Measurements from ENCODE around the gene C14orf119. TPM values are rescaled to one million over a fixed set of nuclear protein-coding genes. Genes with fewer than 3 reads are reported as not detected.

The C14orf119 gene
- total RNA-seq, 1 experiment from 2014 or later, result 65.1 TPM

DNA sequence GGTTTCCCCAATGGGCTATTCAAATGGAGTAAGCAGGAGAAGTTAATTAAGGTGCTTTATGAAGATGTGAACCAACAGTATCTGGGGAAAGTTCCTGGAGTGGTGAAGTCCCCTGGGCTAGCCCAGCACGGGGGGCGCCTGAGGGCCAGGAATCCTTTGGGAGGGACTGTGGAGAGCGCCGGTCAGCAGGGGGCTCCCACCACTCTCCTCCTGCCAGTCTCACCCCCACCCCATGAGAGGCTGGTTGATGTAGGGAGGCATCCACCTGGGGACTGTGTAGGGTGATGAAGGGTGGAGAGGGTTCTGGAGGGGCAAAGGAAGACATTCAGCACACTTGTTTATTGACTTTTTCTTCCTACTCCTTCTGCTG is 19.3 kb downstream of the C14orf119 start:
- no peak overlapping the region for H2BK20ac ChIP-seq (ENCODE audit: low read depth, low read length, poor library complexity, severe bottlenecking)
- H3K18ac ChIP-seq (ENCODE audit: insufficient read length, low read depth, low read length), result no peak overlapping the region
- H3K27ac Mint-ChIP-seq, result no peak overlapping the region
- peak overlapping the region in 1 of 2 experiments; percentile 41; a peak in 2 of 5 replicates for H3K4me3 Mint-ChIP-seq
- no peaks in the 10 kb centered on the region for H3K27me3 ChIP-seq (ENCODE audit: insufficient read depth, low read length)
- H4K8ac ChIP-seq (replicated peaks; ENCODE audit: insufficient read length, low read depth, low read length), result no peak overlapping the region
- no peak overlapping the region for H2AFZ ChIP-seq (ENCODE audit: low read length)
- H3K4me2 ChIP-seq (ENCODE audit: insufficient read depth, insufficient read length, low read length), result no peak overlapping the region
- WGBS (ENCODE audit: extremely low coverage, insufficient read length, low lambda C conversion rate), result no CpG with 5 or more reads among the region's 4 CpGs
- H3K36me3 Mint-ChIP-seq (ENCODE audit: insufficient read depth in 1 of 3, low read depth in 3 of 3), result no peaks in the 10 kb centered on the region; a peak in 1 of 7 replicates
- no peaks in the 10 kb centered on the region for H3K79me1 ChIP-seq (ENCODE audit: insufficient read depth, low read depth, low read length, poor library complexity, severe bottlenecking)
- no peak overlapping the region for H2BK12ac ChIP-seq (ENCODE audit: insufficient read length, low read depth, low read length)
- no peak overlapping the region for H3T11ph ChIP-seq (ENCODE audit: low read length)
- H3K79me2 ChIP-seq (ENCODE audit: insufficient read depth, low read length), result no peaks in the 10 kb centered on the region
- DNase-seq, result no peak
- H2BK15ac ChIP-seq (ENCODE audit: low read depth, low read length), result no peak overlapping the region
- no peak overlapping the region for H3K9ac ChIP-seq (ENCODE audit: extremely low read depth, insufficient read length, low read length)
- no peak overlapping the region for H3K14ac ChIP-seq (ENCODE audit: insufficient read depth, low read length)
- H3K9me3 ChIP-seq (ENCODE audit: control insufficient read depth, low read depth, low read length), result no peaks in the 10 kb centered on the region
- no peak overlapping the region for H3K23ac ChIP-seq (ENCODE audit: insufficient read length, low read depth, low read length)
- no peak overlapping the region for H3K56ac ChIP-seq (ENCODE audit: insufficient read length, low read depth, low read length)
- H2BK120ac ChIP-seq (ENCODE audit: low read depth, low read length, poor library complexity, severe bottlenecking), result no peak overlapping the region
- H2AK5ac ChIP-seq (ENCODE audit: insufficient read length, low read length), result no peak overlapping the region
- H3K27ac ChIP-seq (ENCODE audit: insufficient read length, low read depth, low read length), result no peak overlapping the region
- TF ChIP-seq, protein P1, sequence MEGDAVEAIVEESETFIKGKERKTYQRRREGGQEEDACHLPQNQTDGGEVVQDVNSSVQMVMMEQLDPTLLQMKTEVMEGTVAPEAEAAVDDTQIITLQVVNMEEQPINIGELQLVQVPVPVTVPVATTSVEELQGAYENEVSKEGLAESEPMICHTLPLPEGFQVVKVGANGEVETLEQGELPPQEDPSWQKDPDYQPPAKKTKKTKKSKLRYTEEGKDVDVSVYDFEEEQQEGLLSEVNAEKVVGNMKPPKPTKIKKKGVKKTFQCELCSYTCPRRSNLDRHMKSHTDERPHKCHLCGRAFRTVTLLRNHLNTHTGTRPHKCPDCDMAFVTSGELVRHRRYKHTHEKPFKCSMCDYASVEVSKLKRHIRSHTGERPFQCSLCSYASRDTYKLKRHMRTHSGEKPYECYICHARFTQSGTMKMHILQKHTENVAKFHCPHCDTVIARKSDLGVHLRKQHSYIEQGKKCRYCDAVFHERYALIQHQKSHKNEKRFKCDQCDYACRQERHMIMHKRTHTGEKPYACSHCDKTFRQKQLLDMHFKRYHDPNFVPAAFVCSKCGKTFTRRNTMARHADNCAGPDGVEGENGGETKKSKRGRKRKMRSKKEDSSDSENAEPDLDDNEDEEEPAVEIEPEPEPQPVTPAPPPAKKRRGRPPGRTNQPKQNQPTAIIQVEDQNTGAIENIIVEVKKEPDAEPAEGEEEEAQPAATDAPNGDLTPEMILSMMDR (conservative IDR thresholded peaks at IDR 0.05), result no peak
- no peak overlapping the region for H2BK5ac ChIP-seq (ENCODE audit: insufficient read length, low read length)
- H4K91ac ChIP-seq (ENCODE audit: insufficient read length, low read depth, low read length), result no peak overlapping the region
- H3K23me2 ChIP-seq (ENCODE audit: insufficient read length, low read depth, low read length, poor library complexity, severe bottlenecking), result no peaks in the 10 kb centered on the region
- H3K4ac ChIP-seq (ENCODE audit: low read depth, low read length), result no peak overlapping the region
- no peak overlapping the region for H4K5ac ChIP-seq (ENCODE audit: insufficient read length, low read depth, low read length)
- peaks cover 27 to 33% of the 10 kb centered on the region in 2 experiments for H3K4me1 Mint-ChIP-seq
- H3K9me3 Mint-ChIP-seq, result no peaks in the 10 kb centered on the region
- peaks cover 28% of the 10 kb centered on the region for H3K27me3 Mint-ChIP-seq (ENCODE audit: low read depth)
- peaks cover 2% of the 10 kb centered on the region; the same call in 1 of the 2 replicates for H3K4me1 ChIP-seq (ENCODE audit: insufficient read depth, low read length)
- no peaks in the 10 kb centered on the region for H4K20me1 ChIP-seq (ENCODE audit: control insufficient read depth, insufficient read depth, insufficient read length)

Measured in H9 (cell line).